ENCODE data around the gene PAFAH2. TPM values are rescaled to one million over a fixed set of nuclear protein-coding genes. Genes with fewer than 3 reads are reported as not detected.
A peak's percentile ranks its signal among the peaks of the same experiment; 100 is the strongest.

Gene PAFAH2
- total RNA-seq = 10 to 100 TPM in 8 of 9 donors, 1 to 10 TPM in 1; 6.6 to 32.8 (median 14.9) TPM
- polyA plus RNA-seq = 10 to 100 TPM in 1 of 3 donors, 1 to 10 TPM in 2; 8.3 to 12.3 (median 8.4) TPM
- long read RNA-seq, donor 1, transcript PAFAH2-201 (11 exons, 3,581 nt) = major isoform, 5 of 5 reads
- long read RNA-seq, donor 1, partial matches to known transcripts = 0 of 5 reads
- long read RNA-seq, donor 1, other reads (novel, unspliced or antisense) = 0 of 5 reads
- long read RNA-seq, donor 2, transcript PAFAH2-201 (11 exons, 3,581 nt) = major isoform, 6 of 6 reads
- long read RNA-seq, donor 2, partial matches to known transcripts = 0 of 6 reads
- long read RNA-seq, donor 2, other reads (novel, unspliced or antisense) = 0 of 6 reads
- long read RNA-seq, donor 3, transcript PAFAH2-201 (11 exons, 3,581 nt) = major isoform, 7 of 7 reads
- long read RNA-seq, donor 3, partial matches to known transcripts = 0 of 7 reads
- long read RNA-seq, donor 3, other reads (novel, unspliced or antisense) = 0 of 7 reads
- long read RNA-seq, donor 4, transcript PAFAH2-201 (11 exons, 3,581 nt) = major isoform, 7 of 8 reads
- long read RNA-seq, donor 4, partial matches to known transcripts = 0 of 8 reads
- long read RNA-seq, donor 4, other reads (novel, unspliced or antisense) = 1 of 8 reads
- long read RNA-seq, donor 5, transcript PAFAH2-201 (11 exons, 3,581 nt) = major isoform, 27 of 41 reads
- long read RNA-seq, donor 5, partial matches to known transcripts = 2 of 41 reads
- long read RNA-seq, donor 5, other reads (novel, unspliced or antisense) = 12 of 41 reads
- long read RNA-seq, donor 6, partial matches to known transcripts = 1 of 3 reads
- long read RNA-seq, donor 6, other reads (novel, unspliced or antisense) = 0 of 3 reads
- long read RNA-seq, donor 7, partial matches to known transcripts = 11 of 14 reads
- long read RNA-seq, donor 7, other reads (novel, unspliced or antisense) = 0 of 14 reads
- long read RNA-seq, donor 8, transcript PAFAH2-201 (11 exons, 3,581 nt) = major isoform, 8 of 8 reads
- long read RNA-seq, donor 8, partial matches to known transcripts = 0 of 8 reads
- long read RNA-seq, donor 8, other reads (novel, unspliced or antisense) = 0 of 8 reads
- long read RNA-seq, donor 9, transcript PAFAH2-201 (11 exons, 3,581 nt) = major isoform, 9 of 9 reads
- long read RNA-seq, donor 9, partial matches to known transcripts = 0 of 9 reads
- long read RNA-seq, donor 9, other reads (novel, unspliced or antisense) = 0 of 9 reads
- long read RNA-seq, donor 10, partial matches to known transcripts = 0 of 1 reads
- long read RNA-seq, donor 10, other reads (novel, unspliced or antisense) = 0 of 1 reads

GRCh38 chr1:25997828-25998761 lies at the start of gene PAFAH2:
Gene PAFAH2 (minus strand): TSS chr1:25998063. CDS start chr1:25990816, 7,247 bp downstream.
- peaks cover 11 to 19% of the 10 kb centered on the region in 2 donors for H3K4me1 ChIP-seq (replicated peaks in 1 of 2)
- H3K27ac ChIP-seq = peak within 1 kb of the TSS; percentile 80 to 94 (median 90)
- H3K27me3 ChIP-seq = no peaks in the 10 kb centered on the region
- no peaks in the 10 kb centered on the region for H3K36me3 ChIP-seq (replicated peaks in 1 of 2)
- TF ChIP-seq, protein P1, sequence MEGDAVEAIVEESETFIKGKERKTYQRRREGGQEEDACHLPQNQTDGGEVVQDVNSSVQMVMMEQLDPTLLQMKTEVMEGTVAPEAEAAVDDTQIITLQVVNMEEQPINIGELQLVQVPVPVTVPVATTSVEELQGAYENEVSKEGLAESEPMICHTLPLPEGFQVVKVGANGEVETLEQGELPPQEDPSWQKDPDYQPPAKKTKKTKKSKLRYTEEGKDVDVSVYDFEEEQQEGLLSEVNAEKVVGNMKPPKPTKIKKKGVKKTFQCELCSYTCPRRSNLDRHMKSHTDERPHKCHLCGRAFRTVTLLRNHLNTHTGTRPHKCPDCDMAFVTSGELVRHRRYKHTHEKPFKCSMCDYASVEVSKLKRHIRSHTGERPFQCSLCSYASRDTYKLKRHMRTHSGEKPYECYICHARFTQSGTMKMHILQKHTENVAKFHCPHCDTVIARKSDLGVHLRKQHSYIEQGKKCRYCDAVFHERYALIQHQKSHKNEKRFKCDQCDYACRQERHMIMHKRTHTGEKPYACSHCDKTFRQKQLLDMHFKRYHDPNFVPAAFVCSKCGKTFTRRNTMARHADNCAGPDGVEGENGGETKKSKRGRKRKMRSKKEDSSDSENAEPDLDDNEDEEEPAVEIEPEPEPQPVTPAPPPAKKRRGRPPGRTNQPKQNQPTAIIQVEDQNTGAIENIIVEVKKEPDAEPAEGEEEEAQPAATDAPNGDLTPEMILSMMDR (IDR thresholded peaks at IDR 0.05) = peak; percentile 87 to 100 (median 100)
- peak in 1 of 2 donors; percentile 63 for TF ChIP-seq POLR2A (IDR thresholded peaks at IDR 0.05)
- 1 to 2% (median 1%) methylated on average over 30 to 47 of the region's 47 CpGs for WGBS, 4 donors
- intact Hi-C loops (cut with DNase I) = loop anchor here (2.0 to 10.0 kb wide), 3 partner anchors 101 to 173 kb away; no protein-coding TSS in a partner anchor
- no peaks in the 10 kb centered on the region for H3K9me3 ChIP-seq (replicated peaks in 1 of 3)
- peak within 1 kb of the TSS in 3 of 4 donors; percentile 2 to 69 (median 32) for H3K4me3 ChIP-seq
- peak; percentile 96 to 99 (median 98) for DNase-seq

GRCh38 chr1:26047278-26047874 lies 49.5 kb upstream of the PAFAH2 start:
- H3K27ac ChIP-seq = no peak overlapping the region
- peaks cover 0 to 14% of the 10 kb centered on the region in 2 donors for H3K4me1 ChIP-seq (replicated peaks in 1 of 2)
- H3K4me3 ChIP-seq = no peak overlapping the region
- H3K9me3 ChIP-seq (replicated peaks in 1 of 3) = no peaks in the 10 kb centered on the region
- intact Hi-C loops (cut with DNase I) = no loop called here
- no peaks in the 10 kb centered on the region for H3K36me3 ChIP-seq (replicated peaks in 1 of 2)
- H3K27me3 ChIP-seq = peaks cover 33% of the 10 kb centered on the region
- DNase-seq = no peak
- TF ChIP-seq, protein P1 (IDR thresholded peaks at IDR 0.05) = no peak
- no peak for TF ChIP-seq POLR2A (IDR thresholded peaks at IDR 0.05)
- WGBS, 4 donors = 73 to 83% (median 78%) methylated on average over 7 of the region's 7 CpGs

DNA sequence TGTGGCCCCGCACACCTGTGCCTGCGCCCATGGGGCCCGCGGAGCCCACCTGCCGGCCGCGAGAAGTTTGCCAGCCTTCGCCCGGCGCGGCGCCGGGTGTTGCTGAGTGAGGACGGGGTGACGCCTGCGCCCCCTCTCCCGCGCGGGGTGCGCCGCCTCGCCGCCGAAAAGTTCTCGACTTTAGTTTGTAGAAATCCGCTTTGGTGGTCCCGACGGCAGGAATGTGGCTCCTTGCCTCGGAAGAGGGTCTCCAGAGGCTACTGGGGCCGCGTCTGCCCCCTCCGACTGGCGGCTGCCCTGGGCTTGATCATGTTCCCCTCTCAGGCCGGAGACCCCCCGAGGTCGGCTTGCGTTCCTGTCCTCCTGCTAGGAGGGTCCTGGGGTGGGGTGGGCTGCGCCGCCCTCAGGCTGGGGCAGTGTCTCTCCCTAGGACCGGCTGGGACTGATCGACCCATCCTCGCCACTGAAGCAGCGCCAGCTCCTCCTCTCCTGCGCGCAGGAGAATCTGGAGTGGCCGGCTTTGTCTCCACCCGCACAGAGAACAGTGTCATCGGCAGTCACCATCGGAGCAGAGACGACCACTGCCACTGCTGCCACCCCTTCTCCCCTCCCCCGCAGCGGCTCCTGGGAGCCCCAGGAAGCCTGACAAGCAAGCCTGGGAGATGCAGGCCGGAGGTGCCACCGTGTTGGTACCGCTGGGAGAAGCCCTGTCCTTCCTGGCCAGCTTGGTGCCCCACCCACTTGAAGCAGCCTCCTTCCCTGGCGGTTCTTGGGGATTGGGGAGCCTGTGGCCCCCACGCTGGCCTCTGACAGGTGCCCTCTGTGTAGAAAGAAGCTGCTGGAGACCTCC lies 48.6 kb upstream of the PAFAH2 start:
- peak overlapping the region in 1 of 4 donors; percentile 38 for H3K4me3 ChIP-seq
- peaks cover 0 to 14% of the 10 kb centered on the region in 2 donors for H3K4me1 ChIP-seq (replicated peaks in 1 of 2)
- no peak for TF ChIP-seq POLR2A (IDR thresholded peaks at IDR 0.05)
- TF ChIP-seq, protein P1 (IDR thresholded peaks at IDR 0.05) = no peak
- intact Hi-C loops (cut with DNase I) = no loop called here
- no peaks in the 10 kb centered on the region for H3K9me3 ChIP-seq (replicated peaks in 1 of 3)
- DNase-seq = no peak
- no peaks in the 10 kb centered on the region for H3K36me3 ChIP-seq (replicated peaks in 1 of 2)
- H3K27ac ChIP-seq = no peak overlapping the region
- WGBS, 4 donors = 10 to 25% (median 15%) methylated on average over 4 to 57 of the region's 57 CpGs
- peaks cover 33% of the 10 kb centered on the region for H3K27me3 ChIP-seq

Data from adrenal gland (tissue), 19 donors.